Panc1 (cell line): ENCODE results near the gene FBRSL1. TPM values are rescaled to one million over a fixed set of nuclear protein-coding genes. Genes with fewer than 3 reads are reported as not detected.

Experiments used
- ATAC-seq: fragments of 200-7000 bp; cut with Tn5 transposase; 2 replicates; pipeline ENCODE4 v1.9.1; 2020; ENCODE audit warnings: mild to moderate bottlenecking, moderate library complexity
- BruUV-seq: library from RNA; stranded (reverse); fragments of 400-500 nt; replicated peaks from 2 replicates; lab custom pipeline; 2021; lab: Mats Ljungman, UMichigan
- CTCF ChIA-PET: fragments of 300-600 bp; sonication (Branson Sonifier 250); formaldehyde crosslinking; loops from one replicate; lab custom pipeline; 2022; ENCODE audit warnings: antibody characterized with exemption; lab: Charles Lee
- POLR2A ChIA-PET: fragments of 300-600 bp; sonication (Branson Sonifier 250); formaldehyde crosslinking; loops from one replicate; lab custom pipeline; 2022; ENCODE audit warnings: antibody characterized with exemption; lab: Charles Lee
- DNase-seq: peaks from one replicate; pipeline ENCODE4 v3.0.0-alpha.2; 2010; ENCODE audit warnings: low read depth, low spot score
- H3K27ac ChIP-seq: 2 replicates; pipeline ENCODE4 v1.5.1; 2011; ENCODE audit warnings: mild to moderate bottlenecking, low read length, inconsistent platforms
- H3K27me3 ChIP-seq: fragments of 200-500 bp; sonication (Bioruptor generic); 2 replicates; pipeline ENCODE4 v1.6.0; 2014; ENCODE audit warnings: low read length, inconsistent platforms; ENCODE audit not compliant: control insufficient read depth, insufficient read depth
- H3K36me3 ChIP-seq: fragments of 200-500 bp; sonication (Bioruptor generic); 2 replicates; pipeline ENCODE4 v1.5.1; 2014; ENCODE audit warnings: inconsistent platforms, mild to moderate bottlenecking, low read length, moderate library complexity; ENCODE audit not compliant: control insufficient read depth, insufficient read depth
- H3K4me1 ChIP-seq: 2 replicates; pipeline ENCODE4 v1.5.1; 2011; ENCODE audit warnings: inconsistent platforms, mild to moderate bottlenecking, low read length, moderate library complexity; ENCODE audit not compliant: control insufficient read depth, insufficient read depth
- H3K4me3 ChIP-seq, 2 experiments: 2 replicates each; pipeline ENCODE4 v1.5.1; 2011 to 2012; ENCODE audit warnings: low read depth in 2 of 2, low read length in 2 of 2, mild to moderate bottlenecking in 2 of 2, inconsistent platforms in 1 of 2, moderate library complexity in 1 of 2
- H3K9me3 ChIP-seq: fragments of 200-500 bp; sonication (Bioruptor generic); 2 replicates; pipeline ENCODE4 v1.5.1; 2014; ENCODE audit warnings: low read depth, mild to moderate bottlenecking, inconsistent platforms, low read length, moderate library complexity; ENCODE audit not compliant: control insufficient read depth, insufficient read depth
- POLR2AphosphoS5 ChIP-seq: IDR thresholded peaks from 2 replicates; pipeline ENCODE4 v1.6.1; 2012; ENCODE audit warnings: mild to moderate bottlenecking, low read depth, low read length, moderate library complexity
- SIN3A ChIP-seq: IDR thresholded peaks from 2 replicates; pipeline ENCODE4 v1.6.1; 2012; ENCODE audit warnings: low read depth, mild to moderate bottlenecking, low read length, moderate library complexity, borderline replicate concordance; ENCODE audit not compliant: insufficient read depth
- TCF7L2 ChIP-seq: IDR thresholded peaks from 2 replicates; pipeline ENCODE4 v1.6.1; 2011; ENCODE audit warnings: mild to moderate bottlenecking, low read depth, low read length, inconsistent platforms
- in situ Hi-C: cut with HindIII; loops from 2 replicates; pipeline ENCODE4 v1.10.0; 2016; ENCODE audit warnings: low sequenced_read_pairs, low pct_unique_long_range_greater_than_20kb
- intact Hi-C: fragments of 100-400 bp; cut with micrococcal nuclease; formaldehyde crosslinking; loops from one replicate; pipeline ENCODE4 v1.10.0; 2022; ENCODE audit not compliant: unreplicated experiment
- total RNA-seq: library from RNA; stranded (reverse); gene quantifications from one replicate; pipeline ENCODE4 v1.2.1, GENCODE V29; 2021; ENCODE audit not compliant: unreplicated experiment
- TF ChIP-seq, protein P1 (sequence below), 2 experiments: IDR thresholded peaks; 2 replicates each; pipeline ENCODE4 v1.6.1; 2011 to 2012; ENCODE audit warnings: low read depth in 2 of 2, control low read depth in 1 of 2, low read length in 1 of 2, mild to moderate bottlenecking in 1 of 2, moderate library complexity in 1 of 2; ENCODE audit not compliant: insufficient read depth in 1 of 2
- TF ChIP-seq, protein P2 (sequence below): fragments of 450-650 bp; IDR thresholded peaks from 2 replicates; pipeline ENCODE4 v1.5.1; 2017; ENCODE audit warnings: mild to moderate bottlenecking

FBRSL1 gene
- total RNA-seq, 1 experiment from 2014 or later: 104 TPM

DNA sequence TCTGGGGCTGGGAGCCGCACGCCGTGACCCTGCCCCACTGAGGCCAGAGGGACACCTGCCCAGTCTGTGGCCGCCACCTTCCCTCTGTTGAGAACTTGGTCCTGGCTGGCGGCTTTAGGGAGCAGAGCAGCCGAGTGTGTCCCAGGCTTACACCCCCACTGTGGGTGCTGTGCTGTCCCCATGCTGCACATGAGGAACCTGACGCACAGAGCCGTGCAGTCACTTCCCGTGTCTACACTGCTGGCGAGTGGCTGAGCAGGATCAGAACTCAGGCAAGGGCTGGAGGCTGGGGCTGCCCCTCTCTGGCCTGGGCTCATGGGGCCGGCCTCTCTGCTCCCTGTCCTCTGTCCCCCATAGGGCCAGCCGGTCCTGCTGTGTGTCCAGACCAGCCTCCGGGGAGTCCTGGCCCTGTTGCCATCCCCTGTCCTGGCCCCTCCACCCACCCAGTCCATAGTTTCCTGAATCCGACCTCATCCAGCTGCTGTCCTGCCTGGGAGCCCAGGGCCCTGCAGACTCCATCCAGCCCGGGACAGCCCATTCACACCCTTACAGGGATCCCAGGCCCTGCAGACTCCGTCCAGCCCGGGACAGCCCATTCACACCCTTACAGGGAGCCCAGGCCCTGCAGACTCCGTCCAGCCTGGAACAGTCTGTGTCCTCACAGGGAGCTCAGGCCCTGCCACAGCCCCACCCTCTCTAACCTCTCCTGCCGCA, 10.3 kb downstream of the FBRSL1 start:
- peak; percentile 56 for ATAC-seq
- no TSS peak for BruUV-seq
- CTCF ChIA-PET: no interaction called here

DNA sequence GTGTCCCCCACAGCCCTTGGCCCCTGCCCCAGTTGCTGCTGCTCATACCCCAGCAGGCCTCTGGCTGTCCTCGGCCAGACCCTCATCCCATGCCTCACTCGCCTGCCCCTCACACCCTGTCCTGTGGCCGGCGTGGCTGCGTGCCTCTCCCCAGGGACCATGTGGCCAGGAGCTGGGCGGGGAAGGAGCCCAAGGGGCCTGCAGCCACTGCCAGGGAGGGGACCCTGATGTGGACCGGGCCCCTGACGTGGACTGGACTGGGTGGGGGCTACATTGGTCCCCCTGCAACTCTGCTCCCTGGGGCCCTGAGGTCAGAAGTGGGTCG, 10.9 kb downstream of the FBRSL1 start:
- H3K9me3 ChIP-seq: no peaks in the 10 kb centered on the region
- no peak for DNase-seq
- H3K27ac ChIP-seq: no peak overlapping the region
- CTCF ChIA-PET: no interaction called here
- POLR2A ChIA-PET: interaction anchor here (0.6 kb wide), 1 partner anchor 382 kb away, joined by 3 read pairs; no protein-coding TSS in a partner anchor
- no peaks in the 10 kb centered on the region for H3K36me3 ChIP-seq
- peaks cover 32% of the 10 kb centered on the region for H3K4me1 ChIP-seq
- intact Hi-C loops: no loop called here
- in situ Hi-C loops: no loop called here
- no peaks in the 10 kb centered on the region for H3K27me3 ChIP-seq
- no TSS peak for BruUV-seq
- TF ChIP-seq, protein P1, sequence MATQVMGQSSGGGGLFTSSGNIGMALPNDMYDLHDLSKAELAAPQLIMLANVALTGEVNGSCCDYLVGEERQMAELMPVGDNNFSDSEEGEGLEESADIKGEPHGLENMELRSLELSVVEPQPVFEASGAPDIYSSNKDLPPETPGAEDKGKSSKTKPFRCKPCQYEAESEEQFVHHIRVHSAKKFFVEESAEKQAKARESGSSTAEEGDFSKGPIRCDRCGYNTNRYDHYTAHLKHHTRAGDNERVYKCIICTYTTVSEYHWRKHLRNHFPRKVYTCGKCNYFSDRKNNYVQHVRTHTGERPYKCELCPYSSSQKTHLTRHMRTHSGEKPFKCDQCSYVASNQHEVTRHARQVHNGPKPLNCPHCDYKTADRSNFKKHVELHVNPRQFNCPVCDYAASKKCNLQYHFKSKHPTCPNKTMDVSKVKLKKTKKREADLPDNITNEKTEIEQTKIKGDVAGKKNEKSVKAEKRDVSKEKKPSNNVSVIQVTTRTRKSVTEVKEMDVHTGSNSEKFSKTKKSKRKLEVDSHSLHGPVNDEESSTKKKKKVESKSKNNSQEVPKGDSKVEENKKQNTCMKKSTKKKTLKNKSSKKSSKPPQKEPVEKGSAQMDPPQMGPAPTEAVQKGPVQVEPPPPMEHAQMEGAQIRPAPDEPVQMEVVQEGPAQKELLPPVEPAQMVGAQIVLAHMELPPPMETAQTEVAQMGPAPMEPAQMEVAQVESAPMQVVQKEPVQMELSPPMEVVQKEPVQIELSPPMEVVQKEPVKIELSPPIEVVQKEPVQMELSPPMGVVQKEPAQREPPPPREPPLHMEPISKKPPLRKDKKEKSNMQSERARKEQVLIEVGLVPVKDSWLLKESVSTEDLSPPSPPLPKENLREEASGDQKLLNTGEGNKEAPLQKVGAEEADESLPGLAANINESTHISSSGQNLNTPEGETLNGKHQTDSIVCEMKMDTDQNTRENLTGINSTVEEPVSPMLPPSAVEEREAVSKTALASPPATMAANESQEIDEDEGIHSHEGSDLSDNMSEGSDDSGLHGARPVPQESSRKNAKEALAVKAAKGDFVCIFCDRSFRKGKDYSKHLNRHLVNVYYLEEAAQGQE (IDR thresholded peaks at IDR 0.05; ENCODE audit: insufficient read depth in 1 of 2, low read depth in 2 of 2, low read length in 1 of 2): no peak
- TF ChIP-seq SIN3A: no peak
- TF ChIP-seq, protein P2, sequence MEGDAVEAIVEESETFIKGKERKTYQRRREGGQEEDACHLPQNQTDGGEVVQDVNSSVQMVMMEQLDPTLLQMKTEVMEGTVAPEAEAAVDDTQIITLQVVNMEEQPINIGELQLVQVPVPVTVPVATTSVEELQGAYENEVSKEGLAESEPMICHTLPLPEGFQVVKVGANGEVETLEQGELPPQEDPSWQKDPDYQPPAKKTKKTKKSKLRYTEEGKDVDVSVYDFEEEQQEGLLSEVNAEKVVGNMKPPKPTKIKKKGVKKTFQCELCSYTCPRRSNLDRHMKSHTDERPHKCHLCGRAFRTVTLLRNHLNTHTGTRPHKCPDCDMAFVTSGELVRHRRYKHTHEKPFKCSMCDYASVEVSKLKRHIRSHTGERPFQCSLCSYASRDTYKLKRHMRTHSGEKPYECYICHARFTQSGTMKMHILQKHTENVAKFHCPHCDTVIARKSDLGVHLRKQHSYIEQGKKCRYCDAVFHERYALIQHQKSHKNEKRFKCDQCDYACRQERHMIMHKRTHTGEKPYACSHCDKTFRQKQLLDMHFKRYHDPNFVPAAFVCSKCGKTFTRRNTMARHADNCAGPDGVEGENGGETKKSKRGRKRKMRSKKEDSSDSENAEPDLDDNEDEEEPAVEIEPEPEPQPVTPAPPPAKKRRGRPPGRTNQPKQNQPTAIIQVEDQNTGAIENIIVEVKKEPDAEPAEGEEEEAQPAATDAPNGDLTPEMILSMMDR: no peak
- TF ChIP-seq POLR2AphosphoS5: no peak
- TF ChIP-seq TCF7L2: no peak
- H3K4me3 ChIP-seq: no peak overlapping the region
- no peak for ATAC-seq

More for the DNA sequence above, 10.3 kb downstream of the FBRSL1 start:
- no peak for DNase-seq
- Histone ChIP-seq H3K9me3 (no peaks in the 10 kb centered on the region), H3K36me3 (no peaks in the 10 kb centered on the region), H3K4me1 (peaks cover 28% of the 10 kb centered on the region), H3K27ac (no peak overlapping the region), H3K4me3 (no peak overlapping the region), H3K27me3 (no peaks in the 10 kb centered on the region)
- intact Hi-C loops (no loop called here), in situ Hi-C loops (no loop called here)
- no peak for TF ChIP-seq SIN3A
- TF ChIP-seq POLR2AphosphoS5: no peak
- TF ChIP-seq, protein P2: no peak
- no peak for TF ChIP-seq TCF7L2
- TF ChIP-seq, protein P1 (IDR thresholded peaks at IDR 0.05; ENCODE audit: insufficient read depth in 1 of 2, low read depth in 2 of 2, low read length in 1 of 2): no peak
- POLR2A ChIA-PET: interaction anchor here (0.6 kb wide), 1 partner anchor 383 kb away, joined by 3 read pairs; no protein-coding TSS in a partner anchor
